A549 (cell line): ENCODE results near the gene BRAF.

Experiments
- BHLHE40 ChIP-seq: IDR thresholded peaks from 2 replicates; pipeline ENCODE4 v1.6.1; 2012; ENCODE audit warnings: low read depth, low read length, inconsistent platforms
- CHD2 ChIP-seq: fragments of 150-350 bp; IDR thresholded peaks from 2 replicates; pipeline ENCODE4 v1.6.1; 2014; ENCODE audit warnings: low read length; ENCODE audit not compliant: partially characterized antibody
- CHD4 ChIP-seq: fragments of 200-600 bp; sonication (generic); IDR thresholded peaks from 2 replicates; pipeline ENCODE4 v1.6.1; 2016; ENCODE audit warnings: antibody characterized with exemption, mild to moderate bottlenecking, borderline replicate concordance
- CTCF ChIP-seq: fragments of >200 bp; sonication (Bioruptor Twin); formaldehyde crosslinking; IDR thresholded peaks from 3 replicates; pipeline ENCODE4 v1.5.1; 2016
- E2F6 ChIP-seq: IDR thresholded peaks from 2 replicates; pipeline ENCODE4 v1.6.1; 2012; ENCODE audit warnings: low read depth, borderline replicate concordance
- EP300 ChIP-seq, 2 experiments: fragments of >200 bp; sonication (Bioruptor Twin); formaldehyde crosslinking; IDR thresholded peaks; 2 replicates in 1 of 2; 3 replicates in 1 of 2; pipeline ENCODE4 v1.6.1; 2016 to 2017
- MAZ ChIP-seq: fragments of 150-350 bp; IDR thresholded peaks from 2 replicates; pipeline ENCODE4 v1.6.1; 2014; ENCODE audit warnings: antibody characterized with exemption, low read depth, low read length, borderline replicate concordance
- PBX3 ChIP-seq: IDR thresholded peaks from 2 replicates; pipeline ENCODE4 v1.6.1; 2012
- POLR2A ChIP-seq: IDR thresholded peaks from 2 replicates; pipeline ENCODE4 v1.6.1; 2012; ENCODE audit warnings: mild to moderate bottlenecking, low read length
- SMC3 ChIP-seq: fragments of >200 bp; sonication (Bioruptor Twin); formaldehyde crosslinking; IDR thresholded peaks from 3 replicates; pipeline ENCODE4 v1.6.1; 2018; ENCODE audit warnings: inconsistent platforms
- USF2 ChIP-seq: fragments of 450-650 bp; IDR thresholded peaks from 2 replicates; pipeline ENCODE4 v1.6.1; 2014; ENCODE audit warnings: antibody characterized with exemption

- TF ChIP-seq SMC3 (no peak), CTCF (no peak), PBX3 (no peak), MAZ (no peak), CHD2 (no peak), EP300 (IDR thresholded peaks at IDR 0.05) (no peak), BHLHE40 (no peak), CHD4 (no peak), E2F6 (no peak), POLR2A (no peak), USF2 (no peak)
Observed at GRCh38 chr7:140927351-140927750, 2.6 kb upstream of the BRAF start.
